ENCODE measurements around the gene GGN. TPM values are rescaled to one million over a fixed set of nuclear protein-coding genes. Genes with fewer than 3 reads are reported as not detected.

The GGN gene
- total RNA-seq, 4 donors from 2014 or later = 2.5 to 10.1 (median 6.2) TPM

Other genes with a start within 250 kb of the GGN start
- not detected for gene DPF1, start 163.8 kb downstream of the GGN start, total RNA-seq
- gene PPP1R14A, start 131.7 kb downstream of the GGN start, total RNA-seq = 10 to 100 TPM in 2 of 4 donors, 1 to 10 TPM in 2; 8.2 to 28.1 (median 17.7) TPM
- 1,000 to 10,000 TPM in 2 of 4 donors, 100 to 1,000 TPM in 2; 158 to 1,321 (median 873) TPM for gene SPINT2, start 123.5 kb downstream of the GGN start, total RNA-seq
- gene C19orf33, start 83.8 kb downstream of the GGN start, total RNA-seq = 100 to 1,000 TPM in 3 of 4 donors, 10 to 100 TPM in 1; 39.6 to 444 (median 348) TPM
- 10 to 100 TPM; 11.6 to 31.4 (median 15.0) TPM for gene YIF1B, start 72.1 kb downstream of the GGN start, total RNA-seq
- gene KCNK6, start 68.2 kb downstream of the GGN start, total RNA-seq = 10 to 100 TPM in 2 of 4 donors, 1 to 10 TPM in 2; 7.4 to 19.3 (median 12.3) TPM
- gene CATSPERG, start 52.2 kb downstream of the GGN start, total RNA-seq = 10 to 100 TPM in 3 of 4 donors, 1 to 10 TPM in 1; 5.0 to 51.0 (median 22.8) TPM
- 100 to 1,000 TPM; 118 to 211 (median 164) TPM for gene PSMD8, start 13.5 kb downstream of the GGN start, total RNA-seq
- gene SPRED3, start 663 bp upstream of the GGN start, total RNA-seq = 1 to 10 TPM in 2 of 4 donors, under 1 TPM in 1, not detected in 1; 0.88 to 5.9 (median 2.4) TPM
- 10 to 100 TPM; 28.9 to 76.8 (median 48.1) TPM for gene FAM98C, start 15.1 kb upstream of the GGN start, total RNA-seq
- gene RASGRP4, start 38.2 kb upstream of the GGN start, total RNA-seq = 1 to 10 TPM in 2 of 4 donors, under 1 TPM in 2; 0.70 to 9.1 (median 1.7) TPM
- 1 to 10 TPM in 3 of 4 donors, under 1 TPM in 1; 0.35 to 4.6 (median 3.4) TPM for gene RYR1, start 45.7 kb upstream of the GGN start, total RNA-seq
- gene MAP4K1, start 229.9 kb upstream of the GGN start, total RNA-seq = 100 to 1,000 TPM in 1 of 4 donors, 10 to 100 TPM in 1, 1 to 10 TPM in 2; 7.0 to 116 (median 10.4) TPM
- 100 to 1,000 TPM; 314 to 442 (median 369) TPM for gene EIF3K, start 231.2 kb upstream of the GGN start, total RNA-seq

All from Peyer's patch (tissue), 4 donors.